K562 (cell line): ENCODE results near the gene NFKB2. TPM values are rescaled to one million over a fixed set of nuclear protein-coding genes. Genes with fewer than 3 reads are reported as not detected.

Experiments
- CBFB ChIP-seq: sonication (generic); formaldehyde crosslinking; IDR thresholded peaks from 2 replicates; pipeline ENCODE4 v1.4.0; 2020; ENCODE audit warnings: mild to moderate bottlenecking, missing genetic modification reagents
- CREM ChIP-seq: IDR thresholded peaks from 2 replicates; pipeline ENCODE4 v1.6.1; 2014; ENCODE audit warnings: antibody characterized with exemption, low read depth
- FOXA1 ChIP-seq: fragments of 450-650 bp; IDR thresholded peaks from 2 replicates; pipeline ENCODE4 v1.6.1; 2016; ENCODE audit warnings: mild to moderate bottlenecking, borderline replicate concordance
- NR2C2 ChIP-seq, 2 experiments: fragments of 200-800 bp in 1 of 2; sonication (Bioruptor generic) in 1 of 2; sonication (generic) in 1 of 2; formaldehyde crosslinking in 1 of 2; IDR thresholded peaks; 2 replicates each; pipeline versions ENCODE4 v1.6.1 to v1.8.0; 2016 to 2022; ENCODE audit warnings: mild to moderate bottlenecking in 1 of 2, missing compliant biosample characterization in 1 of 2, missing genetic modification characterization in 1 of 2, missing genetic modification reagents in 1 of 2
- THAP12 ChIP-seq: fragments of 250-450 bp; sonication (Bioruptor Pico); IDR thresholded peaks from 2 replicates; pipeline ENCODE4 v1.9.0; 2021; ENCODE audit warnings: mild to moderate bottlenecking, inconsistent platforms
- THAP7 ChIP-seq: fragments of 250-450 bp; sonication (Bioruptor Pico); IDR thresholded peaks from 2 replicates; pipeline ENCODE4 v1.5.0; 2021
- polyA plus RNA-seq, 8 experiments: library from polyadenylated mRNA; depleted of rRNA in 4 of 8; stranded (reverse) in 5 of 8; unstranded in 3 of 8; fragments of >200 nt; fragmentation: Nextera tagmentation in 2 of 8; fragmentation: Illumina TruSeq in 1 of 8; extraction: Ambion mirVana in 2 of 8; extraction: Trizol in 1 of 8; gene quantifications; 2 replicates each; pipeline versions ENCODE4 v1.2.1 to v1.2.3, GENCODE V29; 2011 to 2014; ENCODE audit warnings: inconsistent platforms in 1 of 8, missing spikeins in 1 of 8
- total RNA-seq, 7 experiments: library from RNA; depleted of rRNA in 6 of 7; stranded (reverse); fragments of >200 nt in 6 of 7; fragmentation: Illumina TruSeq in 2 of 7; extraction: Trizol in 2 of 7; gene quantifications; 2 replicates each; pipeline versions ENCODE4 v1.2.1 to v1.2.3, GENCODE V29; 2011 to 2021; ENCODE audit warnings: low replicate concordance in 1 of 7
- TF ChIP-seq, protein P1 (sequence below), 3 experiments: fragments of 200-800 bp in 1 of 3; sonication (Bioruptor generic) in 1 of 3; sonication (generic) in 1 of 3; formaldehyde crosslinking in 1 of 3; IDR thresholded peaks; 2 replicates each; pipeline versions ENCODE4 v1.6.1 to v1.8.0; 2016 to 2022; ENCODE audit warnings: mild to moderate bottlenecking in 2 of 3, missing compliant biosample characterization in 2 of 3, missing genetic modification characterization in 2 of 3, missing genetic modification reagents in 1 of 3
- TF ChIP-seq, protein P2 (sequence below), 2 experiments: IDR thresholded peaks; 2 replicates each; pipeline ENCODE4 v1.6.1; 2011; ENCODE audit warnings: borderline replicate concordance in 1 of 2, control low read depth in 1 of 2, low read depth in 1 of 2, low read length in 1 of 2, mild to moderate bottlenecking in 1 of 2, mixed read lengths in 1 of 2, moderate library complexity in 1 of 2; ENCODE audit not compliant: insufficient read depth in 1 of 2, insufficient read length in 1 of 2, poor library complexity in 1 of 2, severe bottlenecking in 1 of 2; ENCODE audit errors: extremely low read depth in 1 of 2

Gene NFKB2
- total and polyA plus RNA-seq, 9 of the 15 experiments (the other 6 are each of a cell fraction or from before 2014, with no cell fraction given), result 0.07 to 20.3 (median 7.9) TPM

GRCh38 chr10:102394801-102395399 is 605 bp upstream of the NFKB2 start (continued):
- TF ChIP-seq FOXA1, result no peak
- 0 out of 2 replicates have a peak, but pooled peaks have one; percentile 25 for TF ChIP-seq CBFB (CRISPR knock-in tag)
- peak; percentile 56; the same call in 1 of the 2 replicates for TF ChIP-seq NR2C2 (CRISPR knock-in tag; IDR thresholded peaks at IDR 0.05)
- TF ChIP-seq NR2C2 (tag; IDR thresholded peaks at IDR 0.05), result no peak
- TF ChIP-seq THAP12 (CRISPR knock-in tag), result 0 out of 2 replicates have a peak, but pooled peaks have one; percentile 5
- no peak for TF ChIP-seq THAP7
- TF ChIP-seq, protein P1, sequence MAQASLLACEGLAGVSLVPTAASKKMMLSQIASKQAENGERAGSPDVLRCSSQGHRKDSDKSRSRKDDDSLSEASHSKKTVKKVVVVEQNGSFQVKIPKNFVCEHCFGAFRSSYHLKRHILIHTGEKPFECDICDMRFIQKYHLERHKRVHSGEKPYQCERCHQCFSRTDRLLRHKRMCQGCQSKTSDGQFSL (CRISPR knock-in tag; IDR thresholded peaks at IDR 0.05), result peak; percentile 83
- TF ChIP-seq, protein P1 (tag; IDR thresholded peaks at IDR 0.05), result peak in 1 of 2 experiments; percentile 71; a peak in 2 of 4 replicates
- TF ChIP-seq CREM, result no peak
- TF ChIP-seq, protein P2, sequence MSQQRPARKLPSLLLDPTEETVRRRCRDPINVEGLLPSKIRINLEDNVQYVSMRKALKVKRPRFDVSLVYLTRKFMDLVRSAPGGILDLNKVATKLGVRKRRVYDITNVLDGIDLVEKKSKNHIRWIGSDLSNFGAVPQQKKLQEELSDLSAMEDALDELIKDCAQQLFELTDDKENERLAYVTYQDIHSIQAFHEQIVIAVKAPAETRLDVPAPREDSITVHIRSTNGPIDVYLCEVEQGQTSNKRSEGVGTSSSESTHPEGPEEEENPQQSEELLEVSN (IDR thresholded peaks at IDR 0.05; ENCODE audit: borderline replicate concordance in 1 of 2, extremely low read depth in 1 of 2, insufficient read depth in 1 of 2, insufficient read length in 1 of 2, low read depth in 1 of 2, low read length in 1 of 2, poor library complexity in 1 of 2, severe bottlenecking in 1 of 2), result peak in 1 of 2 experiments; percentile 3
